Middle frontal gyrus (tissue), 1 donor: ENCODE data around the gene APOL4.
"Not testable (repeated sequence)": the region's sequence is repeated elsewhere in the genome, so short reads cannot be mapped to it uniquely, and the experiment has no call there.

Experiments used
- DNase-seq: peaks from one replicate; pipeline ENCODE4 v3.0.0-alpha.2; 2015; ENCODE audit warnings: low spot score; ENCODE audit errors: extremely low spot score

The APOL4 gene

DNA sequence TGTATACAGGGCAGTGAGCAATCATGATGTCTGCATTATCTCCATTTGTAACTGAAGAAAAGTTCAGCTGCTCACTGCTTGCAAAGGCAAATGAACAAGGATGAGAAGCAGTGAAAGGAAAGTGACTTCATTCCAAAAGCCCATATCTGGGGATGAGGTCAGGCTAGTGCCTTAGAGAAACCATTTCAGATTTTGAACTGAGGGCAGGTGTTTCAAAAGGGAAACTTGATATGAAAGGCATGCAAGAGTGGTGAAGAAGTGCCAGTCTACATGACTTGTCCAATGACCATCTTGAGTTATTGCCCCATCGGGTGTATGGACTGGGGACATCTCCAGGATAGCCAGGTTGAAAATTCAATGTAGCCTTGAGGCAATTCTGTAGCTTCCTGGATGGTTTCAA, 7.3 kb upstream of the APOL4 start:
- DNase-seq = no peak

DNA sequence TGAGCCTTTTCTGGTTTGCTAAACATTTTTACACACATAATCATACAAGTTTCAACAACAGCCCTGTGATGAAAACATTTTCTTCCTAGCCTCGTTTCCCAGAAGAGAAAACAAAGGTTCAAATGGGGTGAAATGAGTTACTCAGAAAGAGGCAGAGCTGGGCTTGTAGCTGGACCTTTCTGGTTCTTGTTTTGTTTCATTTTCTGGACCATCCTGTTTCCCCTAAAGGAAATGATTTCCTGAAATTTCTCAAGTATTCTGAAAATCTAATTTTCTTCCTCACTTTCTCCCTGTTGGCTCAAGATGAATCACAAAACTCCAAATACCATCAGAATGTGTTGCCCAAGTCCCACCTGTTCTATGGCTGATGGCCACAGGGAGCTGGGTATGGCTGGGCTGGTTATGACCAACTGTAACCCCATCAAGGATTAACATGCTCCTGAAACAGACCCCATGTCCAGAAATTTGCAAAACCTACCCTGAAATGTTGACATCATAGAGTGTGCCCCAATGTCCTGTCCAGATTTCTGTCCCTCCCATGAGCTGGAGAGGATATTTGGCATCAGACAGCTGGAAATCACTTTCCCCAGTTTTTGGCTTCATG, 6.7 kb upstream of the APOL4 start:
- no peak for DNase-seq

DNA sequence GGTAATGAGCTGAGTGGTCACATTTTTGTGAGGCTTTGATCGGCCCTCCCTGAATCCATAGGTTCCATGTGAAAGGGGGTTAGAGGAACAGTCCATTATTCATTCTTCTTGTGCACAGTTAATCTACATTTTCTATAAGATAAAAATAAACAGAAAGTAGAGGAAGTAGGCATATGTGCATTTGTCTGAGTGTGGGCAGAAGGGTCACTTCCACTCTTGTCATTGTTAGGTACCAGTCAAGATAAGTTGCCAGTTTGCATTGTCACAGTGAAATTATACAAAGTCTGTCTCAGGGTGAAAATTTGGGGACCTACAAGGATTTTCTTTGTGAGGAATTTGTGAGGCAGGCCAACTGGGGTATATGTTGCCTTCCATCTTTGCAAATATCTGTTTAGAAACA, 4.6 kb upstream of the APOL4 start:
- no peak for DNase-seq

GRCh38 chr22:36205573-36205972, 4.0 kb upstream of the APOL4 start:
- not testable (repeated sequence) for DNase-seq

- DNase-seq = no peak
Measured at GRCh38 chr22:36204632-36205015, 3.0 kb upstream of the APOL4 start.

DNA sequence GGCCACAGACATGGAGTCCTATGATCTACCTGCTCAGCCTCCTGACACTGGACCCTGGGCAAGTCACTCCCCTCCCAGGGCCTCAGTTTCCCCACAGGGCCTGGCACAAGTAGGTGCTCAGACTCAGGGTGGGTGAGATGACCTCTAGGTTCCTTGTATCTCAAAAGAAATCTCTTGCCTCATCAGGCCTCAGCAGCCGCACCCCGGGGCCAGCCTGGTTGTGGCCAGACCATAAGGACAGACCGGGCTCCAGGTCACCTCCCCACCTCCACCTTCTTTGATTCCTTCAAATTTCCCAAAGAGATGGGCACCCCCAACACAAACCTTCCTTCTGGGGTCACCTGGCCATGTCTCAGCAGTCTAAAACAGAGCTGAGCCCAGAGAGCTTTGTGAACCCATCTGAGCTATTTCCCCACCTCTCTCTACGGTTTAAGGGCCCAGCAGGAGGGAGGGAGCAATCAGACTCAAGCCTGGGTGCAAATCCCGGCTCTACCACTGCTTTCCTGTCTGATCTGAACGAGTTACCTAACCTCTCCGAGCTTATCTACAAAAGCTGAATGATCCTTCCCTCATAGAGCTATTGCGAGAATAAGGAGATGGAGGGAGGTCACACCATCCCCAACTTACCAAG, 2.5 kb upstream of the APOL4 start:
- no peak for DNase-seq

DNA sequence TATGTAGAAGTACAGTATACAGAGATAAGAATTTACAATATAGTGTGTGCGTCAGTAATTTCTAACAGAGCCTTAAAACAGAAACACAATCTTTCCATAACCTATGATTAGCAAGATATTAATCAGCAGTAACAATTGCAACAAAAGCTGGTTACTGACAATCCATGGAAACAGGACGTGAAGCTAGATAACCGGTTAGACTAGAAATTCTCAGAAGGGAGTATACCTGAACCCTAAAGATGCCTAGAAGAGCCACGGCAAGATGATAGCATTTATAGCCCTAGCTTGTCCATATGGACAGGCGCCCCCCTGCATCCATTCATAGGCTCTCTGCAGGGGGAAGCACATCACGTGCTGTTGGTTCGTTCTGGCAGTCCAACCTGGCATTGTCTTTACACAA, 1.8 kb upstream of the APOL4 start:
- not testable (repeated sequence) for DNase-seq

DNA sequence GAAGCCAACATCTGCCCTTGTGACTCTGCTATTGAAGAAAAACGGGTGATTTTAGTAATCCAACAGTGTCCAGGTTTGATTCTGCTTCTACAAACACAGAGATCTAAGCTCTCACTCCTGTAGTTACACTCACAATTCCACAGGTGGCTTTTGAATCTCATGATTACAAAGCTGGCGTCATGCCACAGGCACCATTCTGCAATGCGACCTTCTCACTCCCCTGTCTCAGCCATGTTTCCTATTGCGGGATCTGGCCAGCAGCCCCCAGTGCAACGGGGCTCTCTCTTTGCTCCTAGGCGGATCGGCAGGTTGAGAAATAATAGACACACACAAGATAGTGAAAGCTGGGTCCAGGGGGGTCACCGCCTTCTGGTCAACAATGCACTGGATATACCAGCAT, 1.3 kb upstream of the APOL4 start:
- not testable (repeated sequence) for DNase-seq

DNA sequence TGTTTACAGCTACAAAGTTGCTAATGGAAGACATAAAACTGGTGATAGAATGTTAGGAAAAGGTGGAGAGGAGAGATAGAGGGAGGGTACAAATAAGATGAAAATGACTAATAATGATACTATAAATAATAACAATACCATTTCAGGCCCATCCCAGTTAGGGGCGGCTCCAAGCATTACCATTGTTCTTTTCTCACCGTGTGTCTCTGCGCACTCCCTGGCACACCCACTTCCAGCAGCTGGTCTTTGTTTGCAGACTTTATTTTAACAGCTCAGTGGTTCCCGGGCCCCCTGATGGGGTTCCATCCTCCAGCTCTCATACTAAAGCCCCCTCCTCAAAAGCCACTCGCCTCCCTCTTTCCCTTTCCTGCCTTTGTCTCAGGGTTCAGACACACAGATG, 584 bp downstream of the APOL4 start:
- DNase-seq = not testable (repeated sequence)

DNA sequence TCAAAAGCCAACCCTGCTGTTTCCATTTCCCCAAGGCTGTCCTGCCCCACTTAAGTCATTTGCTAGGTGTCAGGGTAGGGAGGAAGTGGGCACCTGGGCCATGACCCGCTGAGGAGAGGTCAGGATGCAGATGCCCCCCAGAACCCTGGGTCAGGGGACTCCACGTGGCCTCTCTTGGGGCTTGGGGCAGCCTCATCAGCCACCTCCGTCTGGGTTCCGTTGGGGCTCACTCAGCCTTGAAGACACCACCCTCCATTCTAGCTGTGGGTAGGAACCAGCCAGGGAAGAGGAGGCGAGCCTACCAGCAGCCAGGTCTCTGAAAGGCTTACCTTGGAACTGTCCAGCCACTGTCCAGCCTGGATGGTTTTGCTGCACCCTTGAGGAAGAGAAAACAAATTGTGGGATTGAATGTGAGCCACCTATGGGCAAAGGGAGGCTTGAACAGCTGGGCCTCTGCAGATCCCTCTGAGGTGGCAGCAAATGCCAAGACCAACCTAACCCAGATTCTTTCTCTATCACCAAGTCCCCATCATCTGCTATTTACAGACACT, 2.5 kb downstream of the APOL4 start:
- DNase-seq = no peak

DNA sequence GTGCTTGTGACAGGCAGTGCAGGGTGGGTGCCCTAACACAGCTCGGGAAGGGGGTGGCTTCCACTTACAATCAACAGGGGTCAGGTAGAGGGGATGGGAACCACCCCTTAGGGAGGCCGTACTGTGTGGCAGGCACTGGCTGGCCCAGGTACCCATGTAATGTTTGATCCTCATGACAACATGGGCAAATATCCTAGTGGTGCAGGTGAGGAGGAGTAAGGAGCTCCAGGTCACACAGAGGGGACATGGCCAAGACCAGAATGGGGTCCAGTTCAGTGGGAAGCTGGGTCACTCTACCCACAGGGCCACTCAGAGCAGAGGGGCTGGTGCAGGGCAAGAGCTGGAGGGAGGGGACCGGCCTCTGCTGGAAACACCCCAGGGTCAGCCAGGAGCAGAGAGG, 3.1 kb downstream of the APOL4 start:
- no peak for DNase-seq

GRCh38 chr22:36197514-36198146, 4.0 kb downstream of the APOL4 start:
- DNase-seq = no peak

GRCh38 chr22:36197065-36197440, 4.6 kb downstream of the APOL4 start:
- no peak for DNase-seq

GRCh38 chr22:36196254-36197064, 5.2 kb downstream of the APOL4 start:
- DNase-seq = no peak

DNA sequence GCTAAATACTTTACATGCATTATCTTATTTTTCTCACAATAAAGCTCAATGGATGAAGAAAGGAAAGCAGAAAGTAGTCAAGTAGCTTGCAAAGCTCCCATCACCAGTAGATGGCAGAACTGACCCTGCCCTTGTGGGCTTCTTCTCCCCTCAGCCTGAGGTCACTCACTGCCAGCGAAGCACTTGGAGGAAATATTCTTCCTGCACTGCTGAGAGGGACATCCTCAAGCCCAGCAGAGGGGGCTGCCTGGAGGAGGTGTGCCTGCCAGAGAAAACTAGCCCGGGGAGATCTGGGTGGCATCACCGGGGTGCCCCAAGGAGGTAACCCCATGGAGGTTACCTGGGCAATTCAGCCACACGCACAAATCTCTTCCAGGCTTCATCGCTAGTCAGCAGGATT, 6.6 kb downstream of the APOL4 start:
- DNase-seq = no peak

- DNase-seq = no peak
Measured at GRCh38 chr22:36194385-36194784, 7.2 kb downstream of the APOL4 start.

DNA sequence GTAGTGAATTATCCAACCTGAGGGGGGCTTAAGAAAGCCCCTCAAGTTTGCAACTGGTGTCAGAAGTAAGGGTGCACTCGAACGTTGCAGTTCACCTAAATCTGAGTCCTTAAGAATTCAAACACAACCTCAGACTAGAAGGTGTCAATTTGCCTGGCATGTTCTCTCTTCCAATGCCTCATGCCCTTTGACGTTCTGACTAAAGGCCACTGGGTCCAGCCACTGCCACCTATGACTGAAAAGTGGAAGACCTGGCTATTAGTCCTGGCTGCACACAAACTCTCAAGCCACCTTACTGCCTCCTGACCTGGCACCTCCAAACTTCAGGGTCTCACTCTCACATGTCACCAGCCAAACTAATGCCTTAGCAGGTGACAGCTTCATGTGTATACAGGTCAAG, 8.0 kb downstream of the APOL4 start:
- no peak for DNase-seq

GRCh38 chr22:36193171-36193570, 8.4 kb downstream of the APOL4 start:
- DNase-seq = no peak

- no peak for DNase-seq
Measured at GRCh38 chr22:36192542-36192941, 9.1 kb downstream of the APOL4 start.

- peak; percentile 76 for DNase-seq
Measured at GRCh38 chr22:36191106-36191836, 10.3 kb downstream of the APOL4 start.

- not testable (repeated sequence) for DNase-seq
Measured at GRCh38 chr22:36187862-36188261, 13.7 kb downstream of the APOL4 start.
